GM21619 (cell line): Measurements from ENCODE around the gene PREX1.
A peak's percentile ranks its signal among the peaks of the same experiment; 100 is the strongest.

Experiments
- ATAC-seq: cut with Tn5 transposase; IDR thresholded peaks from one replicate; pipeline ENCODE4 v1.9.1; 2021; ENCODE audit not compliant: unreplicated experiment

Gene PREX1

GRCh38 chr20:48794816-48795457 lies 32.9 kb downstream of the PREX1 start:
- ATAC-seq: no peak

DNA sequence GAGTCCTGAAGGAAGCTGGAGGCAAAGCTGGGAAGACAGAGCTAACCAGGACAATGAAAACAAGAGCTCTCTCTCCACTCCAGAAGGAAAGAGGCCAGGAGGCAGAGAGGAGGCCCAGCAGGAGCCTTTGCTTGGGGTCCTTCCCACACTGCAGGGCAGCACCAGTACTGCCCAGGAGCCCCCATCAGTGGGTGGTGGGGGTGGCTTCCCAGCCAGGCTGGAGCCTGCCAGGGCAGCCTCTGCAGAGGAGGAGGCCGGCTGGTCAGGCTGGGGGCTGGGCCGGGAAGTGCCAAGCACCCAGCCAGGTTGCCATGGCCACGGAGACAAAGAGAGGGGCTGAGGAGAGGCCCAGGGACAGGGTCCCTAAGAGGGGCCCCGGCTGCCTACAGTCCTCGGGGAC lies 33.4 kb downstream of the PREX1 start:
- ATAC-seq: no peak

DNA sequence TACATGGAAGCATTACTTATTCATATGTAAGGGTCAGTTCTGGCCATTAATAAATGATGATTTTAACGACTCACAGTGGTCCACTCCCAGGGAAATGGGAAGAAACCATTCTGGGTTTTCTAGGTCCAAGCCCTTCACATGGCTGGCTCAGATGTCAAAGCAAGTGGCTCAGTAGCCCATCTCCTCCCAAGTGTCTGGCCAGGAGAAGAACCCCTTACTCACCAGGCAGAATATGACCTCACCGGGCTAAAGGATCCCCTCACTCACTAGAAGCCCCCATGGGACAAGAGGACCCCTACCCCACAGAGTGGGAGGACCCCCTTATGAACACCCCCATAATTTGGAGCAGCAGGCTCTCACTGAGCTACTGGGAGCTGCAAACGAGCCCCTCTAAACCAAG lies 34.0 kb downstream of the PREX1 start:
- no peak for ATAC-seq

GRCh38 chr20:48791666-48792071 lies 36.1 kb downstream of the PREX1 start:
- ATAC-seq: no peak

DNA sequence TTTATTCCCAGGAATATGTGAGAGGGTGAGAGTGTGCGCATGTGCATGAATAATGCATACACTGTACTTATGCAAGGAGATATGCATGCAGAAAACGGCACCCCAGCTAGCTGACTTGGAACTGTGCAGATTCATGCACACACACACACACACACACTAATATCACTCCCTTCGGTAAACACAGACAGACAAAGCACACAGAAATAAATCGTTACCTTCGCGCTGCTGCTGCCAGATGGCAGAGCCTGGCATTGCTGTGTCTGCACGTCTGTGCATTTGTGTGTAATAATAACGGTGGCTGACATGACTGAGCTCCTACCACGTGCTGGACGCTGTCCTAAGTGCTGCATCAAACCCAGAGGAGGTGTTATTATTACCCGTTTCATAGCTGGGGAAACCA lies 36.8 kb downstream of the PREX1 start:
- no peak for ATAC-seq

GRCh38 chr20:48790473-48791003 lies 37.3 kb downstream of the PREX1 start:
- no peak for ATAC-seq

DNA sequence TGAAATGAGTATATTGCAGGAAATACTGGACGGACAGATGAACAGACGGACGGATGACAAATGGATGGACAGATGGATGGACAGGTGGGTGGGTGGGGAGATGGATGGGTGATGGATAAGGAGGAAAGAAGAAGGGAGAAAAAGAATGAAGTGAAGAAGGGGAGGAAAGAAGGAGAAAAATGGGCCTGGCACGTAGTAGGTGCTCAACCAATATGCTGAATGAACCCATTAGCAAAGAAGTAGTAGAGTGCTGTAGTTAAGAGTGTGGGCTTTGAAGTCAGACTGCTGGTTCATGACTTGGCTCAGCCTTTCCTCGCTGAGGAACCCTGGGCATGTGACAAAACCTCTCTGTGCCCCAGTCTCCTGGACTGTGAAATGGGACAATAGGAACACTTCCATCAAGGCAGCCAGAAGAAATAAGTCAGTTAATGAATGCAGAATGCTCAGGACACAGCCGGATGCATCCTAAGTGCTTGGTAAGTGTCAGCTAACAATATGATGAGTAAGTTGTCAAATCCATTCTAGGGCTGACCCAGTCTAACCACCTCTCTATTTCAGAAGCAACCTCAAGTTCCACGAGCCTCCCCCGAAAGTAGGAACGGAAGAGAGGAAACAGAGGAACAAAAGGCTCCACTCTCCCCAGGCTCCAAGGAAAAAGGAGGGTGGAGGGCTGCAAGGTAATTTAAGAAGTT lies 37.9 kb downstream of the PREX1 start:
- ATAC-seq: no peak

DNA sequence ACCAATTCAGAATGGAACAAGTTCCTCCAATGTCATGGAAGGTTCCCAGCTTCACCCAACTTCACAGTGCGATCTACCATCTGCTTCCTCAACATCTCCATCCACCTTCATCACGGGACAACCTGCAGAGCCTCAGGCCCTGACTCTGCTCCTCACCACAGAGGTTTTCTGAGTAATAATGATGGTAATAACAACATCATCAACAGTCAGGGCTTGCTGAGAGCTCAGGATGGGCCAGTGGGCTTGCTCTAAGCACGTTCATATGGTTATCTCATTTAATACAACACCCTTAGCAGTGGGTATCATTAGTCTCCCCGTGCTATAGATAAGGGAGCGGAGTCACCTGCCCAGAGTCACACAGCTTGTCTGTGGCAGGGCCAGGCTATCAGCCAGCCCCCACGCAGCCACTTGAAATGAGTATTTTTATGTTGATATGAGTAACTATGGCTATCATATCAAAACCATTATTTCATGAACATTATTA lies 38.6 kb downstream of the PREX1 start:
- peak; percentile 21 for ATAC-seq

DNA sequence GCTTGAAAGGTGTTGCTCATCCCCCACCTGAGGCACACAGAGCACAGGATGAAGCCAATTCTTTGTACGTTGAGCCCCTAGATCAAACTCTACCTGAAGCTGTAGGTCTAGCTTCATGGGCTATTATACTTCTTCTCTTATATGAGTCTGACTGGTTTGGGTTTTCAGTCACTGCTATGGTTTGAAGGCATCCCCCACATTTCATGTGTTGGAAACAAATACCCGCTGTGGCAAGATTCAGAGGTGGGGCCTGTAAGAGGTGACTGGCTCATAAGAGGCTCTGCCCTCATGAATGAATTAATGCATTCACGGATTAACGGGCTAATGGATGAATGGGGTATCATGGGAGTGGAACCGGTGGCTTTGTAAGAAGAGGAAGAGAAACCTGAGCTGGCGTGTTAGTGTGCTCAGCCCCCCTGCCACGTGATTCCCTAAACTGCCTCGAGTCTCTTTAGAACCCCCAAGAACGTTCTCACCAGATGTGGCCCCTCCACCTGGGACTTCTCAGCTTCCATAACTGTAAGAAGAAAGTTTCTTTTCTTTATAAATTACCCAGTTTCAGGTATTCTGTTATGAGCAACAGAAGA lies 39.2 kb downstream of the PREX1 start:
- ATAC-seq: peak; percentile 46

- peak; percentile 14 for ATAC-seq
These were observed 39.9 kb downstream of the PREX1 start for GRCh38 chr20:48787861-48788375.

DNA sequence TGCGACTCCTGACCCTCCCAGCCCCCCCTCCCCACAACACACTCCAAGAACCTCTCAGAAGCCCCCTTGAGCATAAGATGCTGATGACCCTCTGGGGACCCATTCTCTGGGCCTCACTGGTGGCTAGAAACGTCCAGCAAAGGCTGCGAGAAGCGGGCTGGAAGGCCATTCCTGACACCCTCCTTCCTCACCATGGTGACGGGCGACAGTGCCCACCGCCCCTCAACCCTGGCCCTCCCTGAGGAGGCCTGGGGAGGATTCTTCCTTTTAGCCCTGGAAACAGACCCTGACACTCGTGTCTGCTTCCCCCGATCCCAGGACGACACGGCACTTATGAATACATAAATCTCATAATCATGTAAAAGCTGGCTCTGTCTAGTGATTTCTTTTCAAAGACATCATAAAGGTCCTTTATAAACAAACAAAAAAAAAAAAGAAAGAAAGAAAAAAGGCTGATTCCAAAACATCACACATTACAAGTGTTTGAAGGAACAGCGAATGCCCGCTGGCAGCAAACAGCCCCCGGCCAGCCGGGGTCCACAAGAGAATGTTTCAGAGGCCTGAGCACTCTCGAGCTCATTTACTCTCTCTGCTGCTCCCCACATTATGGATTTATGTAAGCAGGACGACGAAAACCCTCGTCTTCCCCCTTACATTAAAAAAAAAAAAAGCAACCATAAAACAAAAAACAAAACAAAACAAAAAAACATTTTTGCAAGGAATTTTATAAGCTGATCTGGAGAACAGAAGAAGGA lies 40.7 kb downstream of the PREX1 start:
- no peak for ATAC-seq

DNA sequence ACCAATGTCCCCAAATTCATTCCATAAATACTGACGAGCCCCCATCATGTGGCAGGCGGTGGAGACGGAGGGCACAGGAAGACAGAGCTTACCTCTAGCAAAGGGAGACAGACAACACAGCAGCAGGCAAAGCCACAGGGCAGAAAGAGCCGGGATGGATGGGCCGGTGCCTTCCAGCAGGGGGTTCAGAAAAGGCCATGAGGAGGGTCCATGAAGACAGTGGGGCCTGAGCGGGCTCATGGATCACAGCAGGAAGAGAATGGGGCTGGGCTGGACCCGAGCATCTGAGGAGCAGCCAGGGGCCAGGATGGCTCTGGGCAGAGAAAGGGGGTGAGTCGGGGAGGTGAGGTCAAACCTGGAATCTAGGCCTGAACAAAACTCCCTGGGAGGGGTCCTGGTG lies 42.0 kb downstream of the PREX1 start:
- ATAC-seq: no peak

DNA sequence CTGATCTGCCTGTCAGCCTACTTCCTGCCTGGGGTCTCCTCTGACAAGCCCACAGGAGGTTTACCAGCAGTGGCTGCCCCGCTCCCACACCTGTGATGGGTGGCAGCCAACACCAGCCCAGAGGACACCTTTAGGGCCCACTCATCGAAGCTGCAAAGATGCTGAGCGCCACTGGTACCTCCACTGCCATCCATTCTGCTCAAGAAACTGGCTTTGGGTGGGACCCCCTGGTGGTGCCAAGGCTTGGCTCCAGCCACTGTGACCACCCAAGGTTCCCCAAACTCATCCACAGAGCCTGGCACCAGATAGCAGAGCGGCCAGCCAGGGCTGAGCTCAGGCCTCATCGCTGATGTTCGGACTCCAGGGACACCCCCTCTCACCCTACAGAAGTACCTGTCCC lies 42.5 kb downstream of the PREX1 start:
- no peak for ATAC-seq

DNA sequence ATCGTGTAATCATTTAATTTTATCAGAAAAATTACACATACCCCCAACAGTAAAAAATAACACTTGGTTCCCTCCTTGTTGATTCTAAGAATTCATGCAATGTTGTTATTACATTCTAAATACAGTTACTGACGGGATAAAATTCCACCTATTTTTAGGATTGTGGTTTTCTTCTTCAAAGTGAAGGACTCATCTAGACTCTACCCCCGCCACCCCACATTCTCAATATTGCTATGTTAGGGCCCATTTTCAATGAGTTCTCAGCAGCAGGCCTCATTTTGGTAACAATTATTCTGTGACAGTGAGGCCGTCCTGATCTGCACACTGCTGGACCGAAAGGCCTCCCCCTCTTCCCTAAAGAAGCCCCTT lies 43.5 kb downstream of the PREX1 start:
- no peak for ATAC-seq

DNA sequence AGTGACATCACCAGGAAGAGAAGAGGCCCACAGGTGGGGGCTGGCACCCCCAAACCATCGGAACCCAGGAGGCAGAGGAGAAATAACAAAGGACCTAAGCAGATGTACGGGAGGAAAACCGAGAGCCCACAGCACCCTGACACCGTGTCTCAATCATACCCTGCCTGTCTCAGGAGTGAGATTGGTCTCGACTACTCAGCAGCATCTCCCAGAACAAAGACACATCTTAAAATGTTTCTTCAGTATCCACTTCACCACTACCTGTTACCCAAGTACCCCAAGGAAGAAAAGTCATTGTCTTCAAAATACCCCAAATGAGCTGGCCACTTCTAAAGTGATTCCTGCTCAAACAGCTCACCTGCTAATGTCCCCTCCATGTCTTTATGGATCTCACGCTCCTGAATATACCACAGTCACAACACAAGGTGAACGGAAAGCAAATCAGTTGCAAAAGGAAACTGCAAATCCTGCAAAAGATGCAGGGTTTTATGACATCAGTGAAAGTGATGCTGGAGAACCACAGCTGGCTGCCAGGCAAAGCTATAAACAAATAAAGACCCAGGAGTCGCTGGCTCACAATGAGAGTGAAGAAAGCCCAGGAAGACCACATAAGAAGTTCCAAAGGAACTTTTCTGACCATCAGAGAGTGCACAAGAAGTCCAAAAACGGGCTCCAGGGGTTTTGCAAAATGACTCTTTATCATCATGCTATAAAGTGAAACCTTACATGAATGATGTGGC lies 44.1 kb downstream of the PREX1 start:
- no peak for ATAC-seq

- no peak for ATAC-seq
These were observed 44.9 kb downstream of the PREX1 start for GRCh38 chr20:48782901-48783308.

DNA sequence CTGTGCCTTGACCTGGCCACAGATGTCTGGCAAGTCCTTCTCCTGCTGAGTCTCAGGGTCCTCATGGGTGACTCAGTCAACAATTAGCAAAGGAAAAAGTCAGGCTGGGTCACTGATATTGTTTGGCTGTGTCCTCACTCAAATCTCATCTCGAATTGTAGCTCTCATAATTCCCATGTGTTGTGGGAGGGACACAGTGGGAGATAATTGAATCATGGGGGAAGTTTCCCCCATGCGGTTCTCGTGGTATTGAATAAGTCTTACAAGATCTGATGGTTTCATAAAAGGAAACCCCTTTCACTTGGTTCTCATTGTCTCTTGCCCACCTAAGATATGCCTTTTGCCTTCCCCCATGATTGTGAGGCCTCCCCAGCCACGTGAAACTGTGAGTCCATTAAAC lies 45.7 kb downstream of the PREX1 start:
- no peak for ATAC-seq

DNA sequence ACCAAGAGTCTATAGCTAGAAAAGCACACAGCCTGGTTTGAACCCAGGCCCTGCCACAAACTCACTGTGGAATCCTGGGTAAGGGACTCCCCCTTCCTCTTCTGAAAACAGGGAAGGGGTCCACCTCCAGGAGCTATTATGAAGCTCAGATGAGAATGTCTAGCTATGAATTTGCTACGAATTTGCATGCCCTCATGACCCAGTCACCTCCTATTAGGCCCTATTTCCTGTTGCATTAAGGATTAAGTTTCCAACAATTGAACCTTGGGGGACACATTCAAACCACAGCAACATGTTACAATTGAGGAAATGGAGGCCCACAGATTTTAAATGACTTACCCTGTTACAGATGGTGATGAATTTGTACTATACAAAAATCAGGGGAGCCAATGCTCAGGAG lies 46.2 kb downstream of the PREX1 start:
- ATAC-seq: no peak

- no peak for ATAC-seq
These were observed 48.4 kb downstream of the PREX1 start for GRCh38 chr20:48779435-48779834.

- ATAC-seq: no peak
These were observed 50.0 kb downstream of the PREX1 start for GRCh38 chr20:48777821-48778220.

- ATAC-seq: no peak
These were observed 50.8 kb downstream of the PREX1 start for GRCh38 chr20:48777005-48777404.
